ENCODE measurements around the gene TTC4.

Gene TTC4

GRCh38 chr1:54715493-54716298 lies at the start of gene TTC4:
Gene TTC4 (plus strand): TSS chr1:54715861. CDS start chr1:54715909, 48 bp downstream.
- peak within 1 kb of the TSS; percentile 76 to 90 for H3K4me3 ChIP-seq (ENCODE audit: low read depth in 1 of 2, low read length in 1 of 2)

DNA sequence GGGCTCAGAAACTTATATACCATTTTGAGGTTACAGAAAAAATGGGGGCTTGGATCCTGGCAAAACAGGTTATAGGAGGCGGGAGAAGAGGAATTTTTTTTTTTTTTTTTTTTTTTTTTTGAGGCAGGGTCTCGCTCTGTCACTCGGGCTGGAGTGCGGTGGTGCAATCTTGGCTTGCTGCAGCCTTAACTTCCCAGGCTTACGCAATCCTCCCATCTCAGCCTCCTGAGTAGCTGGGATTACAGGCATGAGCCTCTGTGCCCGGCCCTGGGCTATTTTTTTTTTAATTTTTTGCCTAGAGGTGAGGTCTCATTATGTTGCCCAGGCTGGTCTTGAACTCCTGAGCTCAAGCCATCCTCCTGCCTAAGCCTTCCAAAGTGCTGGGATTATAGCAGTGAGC lies 49.3 kb upstream of the TTC4 start:
- TF ChIP-seq, protein P1, sequence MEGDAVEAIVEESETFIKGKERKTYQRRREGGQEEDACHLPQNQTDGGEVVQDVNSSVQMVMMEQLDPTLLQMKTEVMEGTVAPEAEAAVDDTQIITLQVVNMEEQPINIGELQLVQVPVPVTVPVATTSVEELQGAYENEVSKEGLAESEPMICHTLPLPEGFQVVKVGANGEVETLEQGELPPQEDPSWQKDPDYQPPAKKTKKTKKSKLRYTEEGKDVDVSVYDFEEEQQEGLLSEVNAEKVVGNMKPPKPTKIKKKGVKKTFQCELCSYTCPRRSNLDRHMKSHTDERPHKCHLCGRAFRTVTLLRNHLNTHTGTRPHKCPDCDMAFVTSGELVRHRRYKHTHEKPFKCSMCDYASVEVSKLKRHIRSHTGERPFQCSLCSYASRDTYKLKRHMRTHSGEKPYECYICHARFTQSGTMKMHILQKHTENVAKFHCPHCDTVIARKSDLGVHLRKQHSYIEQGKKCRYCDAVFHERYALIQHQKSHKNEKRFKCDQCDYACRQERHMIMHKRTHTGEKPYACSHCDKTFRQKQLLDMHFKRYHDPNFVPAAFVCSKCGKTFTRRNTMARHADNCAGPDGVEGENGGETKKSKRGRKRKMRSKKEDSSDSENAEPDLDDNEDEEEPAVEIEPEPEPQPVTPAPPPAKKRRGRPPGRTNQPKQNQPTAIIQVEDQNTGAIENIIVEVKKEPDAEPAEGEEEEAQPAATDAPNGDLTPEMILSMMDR (IDR thresholded peaks at IDR 0.05): no peak

More at GRCh38 chr1:54715493-54716298, at the start of gene TTC4:
- Histone ChIP-seq H3K27me3 (no peaks in the 10 kb centered on the region), H3K4me1 (ENCODE audit: control insufficient read depth in 1 of 2, insufficient read depth in 1 of 2, low read depth in 1 of 2, low read length in 1 of 2) (peaks cover 14% of the 10 kb centered on the region in 2 experiments), H3K27ac (peak within 1 kb of the TSS; percentile 36), H3K36me3 (no peaks in the 10 kb centered on the region), H3K9me3 (no peaks in the 10 kb centered on the region)
- TF ChIP-seq, protein P1 (IDR thresholded peaks at IDR 0.05): no peak

DNA sequence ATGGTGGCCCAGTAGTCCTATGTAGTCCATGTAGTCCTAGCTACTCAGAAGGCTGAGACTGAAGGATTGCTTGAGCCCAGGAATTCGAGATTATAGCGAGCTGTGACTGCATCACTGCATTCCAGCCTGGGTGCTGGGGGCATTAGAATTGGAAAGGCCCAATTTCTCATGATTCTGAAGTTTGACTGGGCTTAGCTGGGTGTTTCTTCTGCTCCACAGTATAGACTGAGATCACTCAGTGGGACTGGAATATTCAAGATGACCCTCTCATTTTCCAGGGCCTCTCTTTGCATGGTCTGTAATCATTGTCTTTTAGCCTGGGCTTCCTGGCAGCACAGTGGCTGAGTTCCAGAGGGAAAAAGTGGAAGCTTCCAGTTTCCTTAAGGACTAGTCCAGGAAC lies 47.9 kb upstream of the TTC4 start:
- Histone ChIP-seq H3K4me3 (ENCODE audit: low read depth in 1 of 2, low read length in 1 of 2) (no peak overlapping the region), H3K36me3 (no peaks in the 10 kb centered on the region), H3K4me1 (ENCODE audit: control insufficient read depth in 1 of 2, insufficient read depth in 1 of 2, low read depth in 1 of 2, low read length in 1 of 2) (no peaks in the 10 kb centered on the region), H3K27ac (no peak overlapping the region), H3K9me3 (no peaks in the 10 kb centered on the region), H3K27me3 (no peaks in the 10 kb centered on the region)
- TF ChIP-seq, protein P1 (IDR thresholded peaks at IDR 0.05): no peak

More for the DNA sequence above, 49.3 kb upstream of the TTC4 start:
- no peak overlapping the region for H3K4me3 ChIP-seq (ENCODE audit: low read depth in 1 of 2, low read length in 1 of 2)
- H3K27me3 ChIP-seq: no peaks in the 10 kb centered on the region
- H3K4me1 ChIP-seq (ENCODE audit: control insufficient read depth in 1 of 2, insufficient read depth in 1 of 2, low read depth in 1 of 2, low read length in 1 of 2): no peaks in the 10 kb centered on the region
- H3K27ac ChIP-seq: no peak overlapping the region
- no peaks in the 10 kb centered on the region for H3K9me3 ChIP-seq
- H3K36me3 ChIP-seq: no peaks in the 10 kb centered on the region

- Histone ChIP-seq H3K4me1 (ENCODE audit: control insufficient read depth in 1 of 2, insufficient read depth in 1 of 2, low read depth in 1 of 2, low read length in 1 of 2) (no peaks in the 10 kb centered on the region), H3K4me3 (ENCODE audit: low read depth in 1 of 2, low read length in 1 of 2) (no peak overlapping the region), H3K27ac (no peak overlapping the region), H3K9me3 (no peaks in the 10 kb centered on the region), H3K27me3 (no peaks in the 10 kb centered on the region), H3K36me3 (no peaks in the 10 kb centered on the region)
- TF ChIP-seq, protein P1 (IDR thresholded peaks at IDR 0.05): no peak
Observed at GRCh38 chr1:54668567-54668966, 47.1 kb upstream of the TTC4 start.

- no peak overlapping the region for H3K4me3 ChIP-seq (ENCODE audit: low read depth in 1 of 2, low read length in 1 of 2)
- TF ChIP-seq, protein P1 (IDR thresholded peaks at IDR 0.05): no peak
- no peaks in the 10 kb centered on the region for H3K9me3 ChIP-seq
- H3K27me3 ChIP-seq: no peaks in the 10 kb centered on the region
- no peak overlapping the region for H3K27ac ChIP-seq
- H3K4me1 ChIP-seq (ENCODE audit: control insufficient read depth in 1 of 2, insufficient read depth in 1 of 2, low read depth in 1 of 2, low read length in 1 of 2): no peaks in the 10 kb centered on the region
- H3K36me3 ChIP-seq: no peaks in the 10 kb centered on the region
Observed at GRCh38 chr1:54671985-54672608, 43.6 kb upstream of the TTC4 start.
